Bronchial epithelial cell (primary cell): Measurements from ENCODE around the gene LRGUK. TPM values are rescaled to one million over a fixed set of nuclear protein-coding genes. Genes with fewer than 3 reads are reported as not detected.

Experiments
- DNase-seq: peaks from one replicate; pipeline ENCODE4 v3.0.0-alpha.2; 2010; ENCODE audit warnings: low read depth
- FAIRE-seq: peaks from 2 replicates; lab custom pipeline; 2011; peaks lifted over from hg19 to GRCh38; lab: Jason Lieb, UNC
- H3K27me3 ChIP-seq: 2 replicates; pipeline ENCODE4 v1.5.1; 2011; ENCODE audit warnings: low read length; ENCODE audit not compliant: control insufficient read depth, insufficient read depth
- H3K36me3 ChIP-seq: 2 replicates; pipeline ENCODE4 v1.5.1; 2011; ENCODE audit warnings: low read length; ENCODE audit not compliant: control insufficient read depth, insufficient read depth
- H3K4me3 ChIP-seq: 2 replicates; pipeline ENCODE4 v1.5.1; 2011; ENCODE audit warnings: mild to moderate bottlenecking, low read depth, low read length, control low read depth
- total RNA-seq: library from RNA; depleted of rRNA; stranded (reverse); fragments of >200 nt; gene quantifications from 2 replicates; pipeline ENCODE4 v1.2.1, GENCODE V29; 2014
- TF ChIP-seq, protein P1 (sequence below): IDR thresholded peaks from 2 replicates; pipeline ENCODE4 v1.5.1; 2011; ENCODE audit warnings: mild to moderate bottlenecking, moderate library complexity, low read length, control low read depth, inconsistent platforms; ENCODE audit not compliant: insufficient read depth, severe bottlenecking

Gene LRGUK
- total RNA-seq, 1 donor from 2014 or later = under 0.01 TPM

DNA sequence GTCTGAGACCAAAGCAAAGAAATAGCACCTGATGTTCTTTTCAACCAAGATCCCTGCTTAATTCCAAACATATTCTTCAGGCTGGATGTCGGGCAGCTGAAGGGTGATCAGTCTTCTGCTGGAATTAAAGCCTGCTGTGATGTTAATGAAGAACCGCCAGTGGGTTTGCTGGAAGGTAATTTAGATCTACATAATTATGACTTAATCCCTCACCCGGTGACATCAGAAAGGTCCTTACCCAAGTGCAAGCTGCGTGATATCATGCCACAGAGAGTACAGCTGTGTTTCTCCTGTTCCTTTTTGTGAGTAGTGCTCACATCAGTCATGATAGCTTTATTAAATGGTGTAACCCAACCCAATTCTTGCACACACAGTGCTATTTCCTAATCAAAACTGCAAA is 29.1 kb upstream of the LRGUK start:
- FAIRE-seq = peak; percentile 64

DNA sequence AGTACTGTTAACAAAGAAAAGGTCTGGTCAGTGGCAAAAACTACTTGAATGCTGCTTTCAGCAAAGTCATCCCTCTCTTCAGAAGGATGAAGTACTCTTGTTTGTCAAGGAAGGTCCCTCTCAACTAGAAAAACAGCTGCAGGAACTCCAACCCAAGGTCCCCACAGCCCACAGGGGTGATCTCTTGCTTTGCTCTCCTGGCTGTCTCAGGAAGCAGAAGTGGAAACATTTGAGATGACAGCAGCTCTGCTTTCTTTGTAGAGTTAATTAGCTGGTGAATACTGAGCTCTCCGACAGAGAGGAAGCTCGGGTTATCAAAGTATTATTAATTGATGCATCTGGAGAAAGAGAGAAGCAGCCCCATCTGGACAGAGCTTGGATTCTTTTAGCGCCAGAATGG is 25.4 kb upstream of the LRGUK start:
- FAIRE-seq (no peak), DNase-seq (no peak)
- no peaks in the 10 kb centered on the region for H3K27me3 ChIP-seq
- TF ChIP-seq, protein P1, sequence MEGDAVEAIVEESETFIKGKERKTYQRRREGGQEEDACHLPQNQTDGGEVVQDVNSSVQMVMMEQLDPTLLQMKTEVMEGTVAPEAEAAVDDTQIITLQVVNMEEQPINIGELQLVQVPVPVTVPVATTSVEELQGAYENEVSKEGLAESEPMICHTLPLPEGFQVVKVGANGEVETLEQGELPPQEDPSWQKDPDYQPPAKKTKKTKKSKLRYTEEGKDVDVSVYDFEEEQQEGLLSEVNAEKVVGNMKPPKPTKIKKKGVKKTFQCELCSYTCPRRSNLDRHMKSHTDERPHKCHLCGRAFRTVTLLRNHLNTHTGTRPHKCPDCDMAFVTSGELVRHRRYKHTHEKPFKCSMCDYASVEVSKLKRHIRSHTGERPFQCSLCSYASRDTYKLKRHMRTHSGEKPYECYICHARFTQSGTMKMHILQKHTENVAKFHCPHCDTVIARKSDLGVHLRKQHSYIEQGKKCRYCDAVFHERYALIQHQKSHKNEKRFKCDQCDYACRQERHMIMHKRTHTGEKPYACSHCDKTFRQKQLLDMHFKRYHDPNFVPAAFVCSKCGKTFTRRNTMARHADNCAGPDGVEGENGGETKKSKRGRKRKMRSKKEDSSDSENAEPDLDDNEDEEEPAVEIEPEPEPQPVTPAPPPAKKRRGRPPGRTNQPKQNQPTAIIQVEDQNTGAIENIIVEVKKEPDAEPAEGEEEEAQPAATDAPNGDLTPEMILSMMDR = no peak
- H3K4me3 ChIP-seq = no peak overlapping the region
- no peaks in the 10 kb centered on the region for H3K36me3 ChIP-seq

More for the DNA sequence above, 29.1 kb upstream of the LRGUK start:
- TF ChIP-seq, protein P1 = no peak
- no peak for DNase-seq
- no peak overlapping the region for H3K4me3 ChIP-seq
- no peaks in the 10 kb centered on the region for H3K27me3 ChIP-seq
- H3K36me3 ChIP-seq = no peaks in the 10 kb centered on the region

DNA sequence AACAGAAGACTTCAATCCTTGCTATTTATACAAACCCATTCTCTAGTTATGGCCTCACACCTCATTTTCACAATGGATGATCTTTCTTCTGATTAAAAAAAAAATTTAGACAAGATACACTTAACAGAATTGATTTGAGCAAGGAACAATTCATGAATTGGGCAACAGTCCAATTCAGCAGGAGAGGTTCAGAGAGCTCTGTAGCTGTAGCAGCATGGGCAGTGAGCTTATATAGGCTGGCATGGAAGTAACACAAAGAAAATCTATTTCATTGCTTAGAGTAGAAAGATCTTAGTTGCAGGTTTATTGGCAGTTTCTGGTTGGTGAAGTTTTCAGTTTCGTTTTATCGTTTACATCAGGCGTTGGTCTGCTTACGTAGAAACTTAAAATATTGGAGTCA is 23.0 kb upstream of the LRGUK start:
- TF ChIP-seq, protein P1 = no peak
- H3K4me3 ChIP-seq = no peak overlapping the region
- no peaks in the 10 kb centered on the region for H3K36me3 ChIP-seq
- no peak for DNase-seq
- no peak for FAIRE-seq
- H3K27me3 ChIP-seq = no peaks in the 10 kb centered on the region

DNA sequence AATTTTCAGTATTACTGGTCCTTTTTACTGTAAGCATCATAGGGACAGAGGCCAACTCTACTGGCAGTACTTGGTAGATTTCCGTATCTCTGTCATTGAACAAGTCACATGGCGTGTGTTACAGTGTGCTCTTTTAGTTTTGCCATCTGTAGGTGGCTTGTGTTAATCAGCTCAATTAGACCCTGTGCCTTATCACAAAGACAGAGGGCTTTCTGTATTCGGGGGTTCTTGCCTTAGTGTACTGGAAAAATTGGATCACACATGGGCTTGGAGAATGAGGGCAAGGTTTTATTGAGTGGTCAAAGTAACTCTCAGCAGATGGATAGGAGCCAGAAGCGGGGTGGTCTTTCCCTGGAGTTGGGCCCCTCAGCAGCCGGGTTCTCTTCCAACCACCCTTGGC is 21.3 kb upstream of the LRGUK start:
- no peak for FAIRE-seq
- no peaks in the 10 kb centered on the region for H3K36me3 ChIP-seq
- H3K4me3 ChIP-seq = no peak overlapping the region
- H3K27me3 ChIP-seq = no peaks in the 10 kb centered on the region
- no peak for DNase-seq
- TF ChIP-seq, protein P1 = no peak

DNA sequence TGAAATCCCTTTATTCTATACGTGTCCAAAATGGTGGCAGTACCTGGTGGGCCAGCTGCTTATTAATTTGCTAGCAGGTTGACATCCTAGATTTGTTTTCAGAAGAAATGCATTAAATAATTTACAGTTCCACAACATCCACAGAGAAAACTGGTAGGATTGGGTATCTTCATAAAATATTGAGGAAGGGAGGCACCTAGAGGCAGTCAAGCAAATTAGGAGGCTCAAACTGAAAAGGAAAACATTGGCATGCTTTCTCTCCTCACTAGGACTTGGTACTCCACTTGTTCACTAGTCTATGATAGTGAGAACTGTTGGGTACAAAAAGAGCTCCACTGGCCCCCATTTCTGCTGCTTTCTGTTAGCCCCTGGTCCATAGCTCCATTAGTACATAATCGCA is 18.3 kb upstream of the LRGUK start:
- Histone ChIP-seq H3K27me3 (no peaks in the 10 kb centered on the region), H3K36me3 (no peaks in the 10 kb centered on the region), H3K4me3 (no peak overlapping the region)
- DNase-seq (no peak), FAIRE-seq (no peak)
- TF ChIP-seq, protein P1 = no peak

DNA sequence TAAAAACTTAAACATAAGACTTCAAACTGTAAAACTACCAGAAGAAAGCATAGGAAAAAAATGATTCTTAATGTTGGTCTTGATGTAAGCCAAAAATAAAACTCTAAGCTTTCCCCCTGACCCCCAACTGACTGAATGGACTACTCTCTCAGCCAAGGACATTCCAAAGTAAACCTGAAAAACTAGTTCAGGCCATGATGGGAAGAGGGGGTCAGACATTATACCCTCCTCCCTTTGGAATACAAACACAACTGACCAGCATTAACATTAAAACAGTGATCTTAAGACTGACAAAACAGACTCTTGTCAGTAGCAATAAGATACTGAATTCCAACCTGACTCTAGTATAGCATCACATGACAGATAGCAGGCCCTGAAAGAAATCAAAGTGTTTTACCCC is 13.5 kb upstream of the LRGUK start:
- DNase-seq (no peak), FAIRE-seq (no peak)
- TF ChIP-seq, protein P1 = no peak
- H3K27me3 ChIP-seq = no peaks in the 10 kb centered on the region
- H3K4me3 ChIP-seq = no peak overlapping the region
- no peaks in the 10 kb centered on the region for H3K36me3 ChIP-seq
